Measurements from ENCODE around the gene BARHL2. TPM values are rescaled to one million over a fixed set of nuclear protein-coding genes. Genes with fewer than 3 reads are reported as not detected.

The BARHL2 gene
- total and polyA plus RNA-seq, 8 donors: not detected

- no peak for TF ChIP-seq CTCF (IDR thresholded peaks at IDR 0.05)
- intact Hi-C loops (cut with DNase I): no loop called here
- Histone ChIP-seq H3K4me1 (peaks cover 3 to 13% of the 10 kb centered on the region in 2 donors), H3K9me3 (no peaks in the 10 kb centered on the region), H3K27ac (no peak overlapping the region), H3K36me3 (no peaks in the 10 kb centered on the region), H3K4me3 (peak overlapping the region in 1 of 2 donors; percentile 5), H3K27me3 (peaks cover 94 to 100% of the 10 kb centered on the region in 2 donors)
- peak in 3 of 4 donors; percentile 56 to 87 (median 71) for DNase-seq
- ATAC-seq: peak; percentile 97
These were observed 9.8 kb downstream of the BARHL2 start for GRCh38 chr1:90707363-90707710.

GRCh38 chr1:90706437-90707362, 10.4 kb downstream of the BARHL2 start:
- no peak for TF ChIP-seq CTCF (IDR thresholded peaks at IDR 0.05)
- H3K36me3 ChIP-seq: no peaks in the 10 kb centered on the region
- H3K4me1 ChIP-seq: peaks cover 3 to 13% of the 10 kb centered on the region in 2 donors
- H3K27ac ChIP-seq: no peak overlapping the region
- ATAC-seq: peak; percentile 88
- DNase-seq: peak in 1 of 4 donors; percentile 86
- intact Hi-C loops (cut with DNase I): no loop called here
- H3K9me3 ChIP-seq: no peaks in the 10 kb centered on the region
- H3K4me3 ChIP-seq: peak overlapping the region in 1 of 2 donors; percentile 5
- peaks cover 90 to 100% of the 10 kb centered on the region in 2 donors for H3K27me3 ChIP-seq

- no peak for ATAC-seq
- TF ChIP-seq CTCF (IDR thresholded peaks at IDR 0.05): no peak
- no peaks in the 10 kb centered on the region for H3K36me3 ChIP-seq
These were observed 11.1 kb downstream of the BARHL2 start for GRCh38 chr1:90705956-90706355.

GRCh38 chr1:90704817-90705216, 12.3 kb downstream of the BARHL2 start:
- DNase-seq (no peak), ATAC-seq (no peak)
- no peak overlapping the region for H3K4me3 ChIP-seq
- H3K9me3 ChIP-seq: no peaks in the 10 kb centered on the region
- H3K4me1 ChIP-seq: peaks cover 3 to 13% of the 10 kb centered on the region in 2 donors
- TF ChIP-seq CTCF (IDR thresholded peaks at IDR 0.05): no peak
- no peaks in the 10 kb centered on the region for H3K36me3 ChIP-seq
- H3K27ac ChIP-seq: no peak overlapping the region
- H3K27me3 ChIP-seq: peaks cover 86 to 99% of the 10 kb centered on the region in 2 donors
- intact Hi-C loops (cut with DNase I): no loop called here

More at GRCh38 chr1:90705956-90706355, 11.1 kb downstream of the BARHL2 start:
- H3K4me3 ChIP-seq: no peak overlapping the region
- H3K9me3 ChIP-seq: no peaks in the 10 kb centered on the region
- H3K4me1 ChIP-seq: peaks cover 3 to 13% of the 10 kb centered on the region in 2 donors
- H3K27me3 ChIP-seq: peaks cover 90 to 99% of the 10 kb centered on the region in 2 donors
- intact Hi-C loops (cut with DNase I): no loop called here
- H3K27ac ChIP-seq: no peak overlapping the region
- no peak for DNase-seq

GRCh38 chr1:90694846-90695245, 22.3 kb downstream of the BARHL2 start:
- Histone ChIP-seq H3K4me1 (no peaks in the 10 kb centered on the region), H3K27me3 (peaks cover 10 to 52% of the 10 kb centered on the region in 2 donors), H3K27ac (no peak overlapping the region), H3K9me3 (no peaks in the 10 kb centered on the region), H3K4me3 (no peak overlapping the region), H3K36me3 (no peaks in the 10 kb centered on the region)
- no peak for TF ChIP-seq CTCF (IDR thresholded peaks at IDR 0.05)
- ATAC-seq (no peak), DNase-seq (no peak)
- intact Hi-C loops (cut with DNase I): no loop called here
